Activated CD4-positive, alpha-beta T cell treated with anti-CD3 and anti-CD28 coated beads, Interleukin-2, amount 50 U/mL, for 16 hours (primary cell): Measurements from ENCODE around the gene POLK.
"Not testable (repeated sequence)": the region's sequence is repeated elsewhere in the genome, so short reads cannot be mapped to it uniquely, and the experiment has no call there.

Source experiments
- DNase-seq: peaks from one replicate; pipeline ENCODE4 v3.0.0-alpha.2; 2020

POLK gene

GRCh38 chr5:75510836-75511434 is 756 bp upstream of the POLK start:
- DNase-seq: peak; percentile 40

GRCh38 chr5:75512383-75513074 is 838 bp downstream of the POLK start:
- DNase-seq: no peak

GRCh38 chr5:75513841-75514240 is 2.1 kb downstream of the POLK start:
- DNase-seq: no peak

GRCh38 chr5:75514323-75514722 is 2.6 kb downstream of the POLK start:
- DNase-seq: no peak

- DNase-seq: no peak
Measured at GRCh38 chr5:75519761-75520160, 8.1 kb downstream of the POLK start.

GRCh38 chr5:75521195-75521594 is 9.5 kb downstream of the POLK start:
- no peak for DNase-seq

GRCh38 chr5:75522025-75522424 is 10.3 kb downstream of the POLK start:
- no peak for DNase-seq

GRCh38 chr5:75522542-75522941 is 10.9 kb downstream of the POLK start:
- DNase-seq: no peak

- no peak for DNase-seq
Measured at GRCh38 chr5:75523275-75523674, 11.6 kb downstream of the POLK start.

GRCh38 chr5:75524071-75524470 is 12.4 kb downstream of the POLK start:
- peak; percentile 58 for DNase-seq

- no peak for DNase-seq
Measured at GRCh38 chr5:75524591-75524990, 12.9 kb downstream of the POLK start.

- no peak for DNase-seq
Measured at GRCh38 chr5:75525344-75525743, 13.7 kb downstream of the POLK start.

GRCh38 chr5:75526070-75526469 is 14.4 kb downstream of the POLK start:
- DNase-seq: no peak

- DNase-seq: no peak
Measured at GRCh38 chr5:75529185-75529584, 17.5 kb downstream of the POLK start.

GRCh38 chr5:75532190-75532589 is 20.5 kb downstream of the POLK start:
- DNase-seq: no peak

GRCh38 chr5:75533716-75534115 is 22.0 kb downstream of the POLK start:
- not testable (repeated sequence) for DNase-seq

GRCh38 chr5:75534734-75535133 is 23.0 kb downstream of the POLK start:
- no peak for DNase-seq

- DNase-seq: no peak
Measured at GRCh38 chr5:75536147-75536546, 24.5 kb downstream of the POLK start.

- DNase-seq: no peak
Measured at GRCh38 chr5:75536694-75537360, 25.1 kb downstream of the POLK start.

- no peak for DNase-seq
Measured at GRCh38 chr5:75538211-75538610, 26.5 kb downstream of the POLK start.

GRCh38 chr5:75545131-75545530 is 33.4 kb downstream of the POLK start:
- no peak for DNase-seq

GRCh38 chr5:75546830-75547229 is 35.1 kb downstream of the POLK start:
- no peak for DNase-seq

GRCh38 chr5:75547812-75548211 is 36.1 kb downstream of the POLK start:
- no peak for DNase-seq

- no peak for DNase-seq
Measured at GRCh38 chr5:75550597-75550996, 38.9 kb downstream of the POLK start.
